IMR-90 (cell line): Measurements from ENCODE around the gene CRY2. TPM values are rescaled to one million over a fixed set of nuclear protein-coding genes. Genes with fewer than 3 reads are reported as not detected.

Experiments used
- ATAC-seq: fragments of 200-7000 bp; cut with Tn5 transposase; 2 replicates; pipeline ENCODE4 v1.9.1; 2020; ENCODE audit warnings: low read depth, mild to moderate bottlenecking, moderate library complexity
- BruUV-seq: library from RNA; stranded (reverse); fragments of 400-500 nt; replicated peaks from 2 replicates; lab custom pipeline; 2021; lab: Mats Ljungman, UMichigan
- CTCF ChIA-PET: fragments of 300-600 bp; formaldehyde crosslinking; extraction: SDS; loops from one replicate; lab custom pipeline; 2021; ENCODE audit warnings: antibody characterized with exemption; lab: Yijun Ruan, JAX
- POLR2A ChIA-PET: fragments of 300-600 bp; sonication (Branson Sonifier 250); formaldehyde crosslinking; loops from one replicate; lab custom pipeline; 2022; ENCODE audit warnings: antibody characterized with exemption; ENCODE audit not compliant: unreplicated experiment; lab: Charles Lee
- DNase-seq: peaks from one replicate; pipeline ENCODE4 v3.0.0; 2013
- H2AFZ ChIP-seq: replicated peaks from 2 replicates; pipeline ENCODE3; 2013; ENCODE audit warnings: low read length, mild to moderate bottlenecking; ENCODE audit not compliant: poor library complexity
- H2AK5ac ChIP-seq: 2 replicates; pipeline ENCODE4 v1.6.1; 2013; ENCODE audit warnings: low read depth, low read length, inconsistent platforms
- H2AK9ac ChIP-seq: replicated peaks from 2 replicates; pipeline ENCODE3; 2013; ENCODE audit warnings: mild to moderate bottlenecking, low read depth, low read length, moderate library complexity; ENCODE audit not compliant: poor library complexity
- H2BK120ac ChIP-seq: 2 replicates; pipeline ENCODE4 v1.6.1; 2013; ENCODE audit warnings: low read depth, low read length, inconsistent platforms
- H2BK15ac ChIP-seq: 3 replicates; pipeline ENCODE4 v1.6.1; 2013; ENCODE audit warnings: low read depth, low read length, inconsistent platforms
- H2BK20ac ChIP-seq: 2 replicates; pipeline ENCODE4 v1.6.1; 2013; ENCODE audit warnings: low read depth, mild to moderate bottlenecking, inconsistent platforms, low read length, moderate library complexity
- H2BK5ac ChIP-seq: 2 replicates; pipeline ENCODE4 v1.6.1; 2013; ENCODE audit warnings: mild to moderate bottlenecking, low read depth, low read length, inconsistent platforms; ENCODE audit not compliant: poor library complexity, severe bottlenecking
- H3K14ac ChIP-seq: replicated peaks from 2 replicates; pipeline ENCODE4 v1.6.1; 2013; ENCODE audit warnings: low read depth, low read length, inconsistent platforms
- H3K18ac ChIP-seq: 2 replicates; pipeline ENCODE4 v1.6.1; 2013; ENCODE audit warnings: low read depth, low read length, control low read depth
- H3K23ac ChIP-seq: 2 replicates; pipeline ENCODE4 v1.6.1; 2013; ENCODE audit warnings: low read depth, low read length, inconsistent platforms
- H3K27ac ChIP-seq: 2 replicates; pipeline ENCODE4 v1.5.1; 2013; ENCODE audit warnings: mild to moderate bottlenecking, control low read depth, low read length; ENCODE audit not compliant: insufficient read depth
- H3K27me3 ChIP-seq: 2 replicates; pipeline ENCODE4 v1.6.1; 2013; ENCODE audit warnings: low read length; ENCODE audit not compliant: control insufficient read depth, insufficient read depth
- H3K36me3 ChIP-seq: 2 replicates; pipeline ENCODE4 v1.6.1; 2013; ENCODE audit warnings: low read length, mixed read lengths; ENCODE audit not compliant: control insufficient read depth, insufficient read depth
- H3K4ac ChIP-seq: 2 replicates; pipeline ENCODE4 v1.6.1; 2013; ENCODE audit warnings: low read depth, low read length, inconsistent platforms
- H3K4me1 ChIP-seq: 2 replicates; pipeline ENCODE4 v1.6.1; 2013; ENCODE audit warnings: low read length, mixed read lengths; ENCODE audit not compliant: control insufficient read depth, insufficient read depth
- H3K4me2 ChIP-seq: 2 replicates; pipeline ENCODE4 v1.6.1; 2013; ENCODE audit warnings: low read depth, mild to moderate bottlenecking, control low read depth, low read length, moderate library complexity
- H3K4me3 ChIP-seq: 2 replicates; pipeline ENCODE4 v1.5.1; 2013; ENCODE audit warnings: low read depth, mild to moderate bottlenecking, control low read depth, low read length, moderate library complexity; ENCODE audit not compliant: insufficient read depth
- H3K56ac ChIP-seq: 2 replicates; pipeline ENCODE4 v1.6.1; 2013; ENCODE audit warnings: low read length, inconsistent platforms; ENCODE audit not compliant: insufficient read depth; ENCODE audit errors: extremely low read depth
- H3K79me1 ChIP-seq, 2 experiments: 2 replicates each; pipeline ENCODE4 v1.6.1; 2013; ENCODE audit warnings: low read length in 2 of 2, inconsistent platforms in 1 of 2, low read depth in 1 of 2
- H3K9ac ChIP-seq: 2 replicates; pipeline ENCODE4 v1.6.1; 2013; ENCODE audit warnings: low read depth, low read length, control low read depth
- H3K9me1 ChIP-seq: 2 replicates; pipeline ENCODE4 v1.6.1; 2013; ENCODE audit warnings: low read length, inconsistent platforms; ENCODE audit not compliant: insufficient read depth
- H3K9me3 ChIP-seq: 2 replicates; pipeline ENCODE4 v1.6.1; 2013; ENCODE audit warnings: low read length; ENCODE audit not compliant: control insufficient read depth, insufficient read depth
- H4K20me1 ChIP-seq: 2 replicates; pipeline ENCODE4 v1.6.1; 2013; ENCODE audit warnings: low read length, inconsistent platforms; ENCODE audit not compliant: insufficient read depth
- H4K5ac ChIP-seq: 2 replicates; pipeline ENCODE4 v1.6.1; 2013; ENCODE audit warnings: mild to moderate bottlenecking, low read depth, low read length, control low read depth
- H4K8ac ChIP-seq, 2 experiments: 2 replicates each; pipeline ENCODE4 v1.6.1; 2013; ENCODE audit warnings: low read depth in 2 of 2, low read length in 2 of 2, control low read depth in 1 of 2, inconsistent platforms in 1 of 2
- H4K91ac ChIP-seq: 2 replicates; pipeline ENCODE4 v1.6.1; 2013; ENCODE audit warnings: low read depth, low read length, inconsistent platforms; ENCODE audit not compliant: insufficient read depth
- CEBPB ChIP-seq: IDR thresholded peaks from 2 replicates; pipeline ENCODE4 v1.6.1; 2012; ENCODE audit warnings: low read depth, low read length, improper control_type of control experiment
- MAZ ChIP-seq: IDR thresholded peaks from 2 replicates; pipeline ENCODE4 v1.6.1; 2012; ENCODE audit warnings: low read depth, mild to moderate bottlenecking, low read length, improper control_type of control experiment, moderate library complexity, borderline replicate concordance
- MXI1 ChIP-seq: IDR thresholded peaks from 2 replicates; pipeline ENCODE4 v1.6.1; 2012; ENCODE audit warnings: low read depth, mild to moderate bottlenecking, low read length, moderate library complexity, borderline replicate concordance
- NFE2L2 ChIP-seq: fragments of 150-350 bp; IDR thresholded peaks from 2 replicates; pipeline ENCODE4 v1.6.1; 2016; ENCODE audit warnings: low read depth, mild to moderate bottlenecking, low read length
- RFX5 ChIP-seq: IDR thresholded peaks from 2 replicates; pipeline ENCODE4 v1.8.0; 2012; ENCODE audit warnings: low read depth, mild to moderate bottlenecking, low read length, moderate library complexity
- WGBS, 2 experiments: methylation state at CpG; one replicate each; pipeline versions ENCODE4 v1.1.5 to v1.1.7; 2013; ENCODE audit warnings: missing lambda C conversion rate in 2 of 2; ENCODE audit not compliant: insufficient read length in 1 of 2; ENCODE audit errors: extremely low coverage in 2 of 2; 5-methylcytosine and 5-hydroxymethylcytosine counted together
- dilution Hi-C: fragments of 300-500 bp; cut with HindIII; formaldehyde crosslinking; loops from one replicate; pipeline ENCODE4 v1.14.3; 2018; ENCODE audit warnings: low sequenced_read_pairs; ENCODE audit not compliant: unreplicated experiment
- in situ Hi-C: fragments of 300-500 bp; cut with MboI; formaldehyde crosslinking; loops from 3 replicates; pipeline ENCODE4 v1.14.3; 2019; ENCODE audit warnings: low sequenced_read_pairs, inconsistent platforms, mixed read lengths
- intact Hi-C: fragments of 100-400 bp; cut with micrococcal nuclease; formaldehyde crosslinking; loops from 2 replicates; pipeline ENCODE4 v1.10.0; 2022
- polyA plus RNA-seq, 3 experiments: library from polyadenylated mRNA; depleted of rRNA; stranded (reverse); fragments of >200 nt; gene quantifications; 2 replicates each; pipeline ENCODE4 v1.2.3, GENCODE V29; 2012; ENCODE audit warnings: low replicate concordance in 1 of 3
- total RNA-seq: library from RNA; depleted of rRNA; stranded (reverse); fragments of >200 nt; gene quantifications from 2 replicates; pipeline ENCODE4 v1.2.3, GENCODE V29; 2012; rRNA removed
- TF ChIP-seq, protein P1 (sequence below): fragments of 150-350 bp; IDR thresholded peaks from 2 replicates; pipeline ENCODE4 v1.6.1; 2016; ENCODE audit warnings: low read depth, mild to moderate bottlenecking, low read length, moderate library complexity, borderline replicate concordance
- TF ChIP-seq, protein P2 (sequence below): fragments of 150-350 bp; IDR thresholded peaks from 2 replicates; pipeline ENCODE4 v1.6.1; 2017; ENCODE audit warnings: mild to moderate bottlenecking, antibody characterized with exemption, low read length, low read depth

CRY2 gene
- total and polyA plus RNA-seq, 2 of the 4 experiments (the other 2 are of a cell fraction) = 12.2 to 13.1 TPM

DNA sequence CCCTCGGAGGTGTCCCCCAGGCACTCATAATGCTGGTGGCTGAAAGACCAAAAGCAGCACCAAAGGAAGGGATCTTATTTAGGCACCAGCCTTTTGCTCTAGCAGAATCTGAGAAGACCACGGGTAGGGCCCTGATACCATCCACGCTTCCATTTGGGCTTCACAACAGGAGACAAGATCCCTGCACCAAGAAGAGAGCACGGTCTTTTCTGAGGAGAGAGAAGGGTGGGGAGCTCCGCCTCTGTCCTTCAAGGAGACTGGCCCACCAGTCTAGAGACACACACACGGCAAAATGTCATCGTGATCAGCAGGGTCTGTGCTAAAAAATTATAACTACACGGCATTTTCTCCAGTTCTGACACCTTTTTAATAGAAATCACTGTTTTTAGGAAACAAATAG is 84.9 kb downstream of the CRY2 start:
- no peaks in the 10 kb centered on the region for H3K9me1 ChIP-seq
- H4K20me1 ChIP-seq = peaks cover 7% of the 10 kb centered on the region; the same call in 1 of the 2 replicates
- H3K4me2 ChIP-seq = no peak overlapping the region
- no peak overlapping the region for H3K18ac ChIP-seq
- H3K36me3 ChIP-seq = peaks cover 45% of the 10 kb centered on the region
- H3K27ac ChIP-seq = no peak overlapping the region
- no peaks in the 10 kb centered on the region for H3K27me3 ChIP-seq
- H3K79me1 ChIP-seq = no peaks in the 10 kb centered on the region
- no peak for ATAC-seq
- CTCF ChIA-PET = no interaction called here
- H2BK5ac ChIP-seq = no peak overlapping the region
- in situ Hi-C loops = no loop called here
- no peak for DNase-seq
- dilution Hi-C loops = no loop called here
- no peak overlapping the region for H2BK120ac ChIP-seq
- H2AFZ ChIP-seq = no peak overlapping the region
- H4K8ac ChIP-seq = no peak overlapping the region
- H2BK20ac ChIP-seq = no peak overlapping the region
- no peak overlapping the region for H3K23ac ChIP-seq
- no peak overlapping the region for H2AK9ac ChIP-seq
- H3K4me3 ChIP-seq = no peak overlapping the region
- no peak overlapping the region for H3K9ac ChIP-seq
- 100% methylated on average over 1 of the region's 8 CpGs; no CpG with 5 or more reads in 1 of the 2 experiments for WGBS, 2 experiments
- POLR2A ChIA-PET = no interaction called here
- no TSS peak for BruUV-seq
- no peak overlapping the region for H2AK5ac ChIP-seq
- H4K91ac ChIP-seq = no peak overlapping the region
- intact Hi-C loops = no loop called here
- H3K4ac ChIP-seq = no peak overlapping the region
- no peak for TF ChIP-seq RFX5
- no peak for TF ChIP-seq MXI1
- TF ChIP-seq, protein P1, sequence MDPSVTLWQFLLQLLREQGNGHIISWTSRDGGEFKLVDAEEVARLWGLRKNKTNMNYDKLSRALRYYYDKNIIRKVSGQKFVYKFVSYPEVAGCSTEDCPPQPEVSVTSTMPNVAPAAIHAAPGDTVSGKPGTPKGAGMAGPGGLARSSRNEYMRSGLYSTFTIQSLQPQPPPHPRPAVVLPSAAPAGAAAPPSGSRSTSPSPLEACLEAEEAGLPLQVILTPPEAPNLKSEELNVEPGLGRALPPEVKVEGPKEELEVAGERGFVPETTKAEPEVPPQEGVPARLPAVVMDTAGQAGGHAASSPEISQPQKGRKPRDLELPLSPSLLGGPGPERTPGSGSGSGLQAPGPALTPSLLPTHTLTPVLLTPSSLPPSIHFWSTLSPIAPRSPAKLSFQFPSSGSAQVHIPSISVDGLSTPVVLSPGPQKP = no peak
- TF ChIP-seq CEBPB = no peak
- no peak for TF ChIP-seq NFE2L2
- TF ChIP-seq, protein P2, sequence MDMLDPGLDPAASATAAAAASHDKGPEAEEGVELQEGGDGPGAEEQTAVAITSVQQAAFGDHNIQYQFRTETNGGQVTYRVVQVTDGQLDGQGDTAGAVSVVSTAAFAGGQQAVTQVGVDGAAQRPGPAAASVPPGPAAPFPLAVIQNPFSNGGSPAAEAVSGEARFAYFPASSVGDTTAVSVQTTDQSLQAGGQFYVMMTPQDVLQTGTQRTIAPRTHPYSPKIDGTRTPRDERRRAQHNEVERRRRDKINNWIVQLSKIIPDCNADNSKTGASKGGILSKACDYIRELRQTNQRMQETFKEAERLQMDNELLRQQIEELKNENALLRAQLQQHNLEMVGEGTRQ = no peak
- no peak for TF ChIP-seq MAZ
- H4K5ac ChIP-seq = no peak overlapping the region
- no peak overlapping the region for H3K56ac ChIP-seq
- no peaks in the 10 kb centered on the region; the same call in 1 of the 2 replicates for H3K4me1 ChIP-seq
- no peaks in the 10 kb centered on the region for H3K9me3 ChIP-seq
- no peak overlapping the region for H3K14ac ChIP-seq
- H2BK15ac ChIP-seq = no peak overlapping the region

Other genes starting within 250 kb of the CRY2 start
- gene CHST1, start 181.9 kb upstream of the CRY2 start, total RNA-seq = not detected in 2 replicates
- 0.21 and 0.27 TPM in 2 replicates for gene CHST1, start 181.9 kb upstream of the CRY2 start, polyA plus RNA-seq (2012; rRNA removed)
- gene SLC35C1, start 42.3 kb upstream of the CRY2 start, total RNA-seq = 3.1 and 4.3 TPM in 2 replicates
- gene SLC35C1, start 42.3 kb upstream of the CRY2 start, polyA plus RNA-seq (2012; rRNA removed) = 26.7 and 27.1 TPM in 2 replicates
- gene MAPK8IP1, start 38.2 kb downstream of the CRY2 start, total RNA-seq = 6.5 and 6.9 TPM in 2 replicates
- gene MAPK8IP1, start 38.2 kb downstream of the CRY2 start, polyA plus RNA-seq (2012; rRNA removed) = 9.6 and 12.4 TPM in 2 replicates
- gene FREY1, start 59.8 kb downstream of the CRY2 start, total RNA-seq = 0.83 TPM in 1 of 2 replicates, not detected in the other
- 0.21 and 0.49 TPM in 2 replicates for gene FREY1, start 59.8 kb downstream of the CRY2 start, polyA plus RNA-seq (2012; rRNA removed)
- gene PEX16, start 70.4 kb downstream of the CRY2 start, total RNA-seq = 15.3 and 17.9 TPM in 2 replicates
- gene PEX16, start 70.4 kb downstream of the CRY2 start, polyA plus RNA-seq (2012; rRNA removed) = 23.3 and 29.4 TPM in 2 replicates
- gene LARGE2, start 75.2 kb downstream of the CRY2 start, total RNA-seq = not detected in 2 replicates
- 0.03 and 0.13 TPM in 2 replicates for gene LARGE2, start 75.2 kb downstream of the CRY2 start, polyA plus RNA-seq (2012; rRNA removed)